GM21723 (cell line): Measurements from ENCODE around the gene OR4C3.
"Not testable (repeated sequence)": the region's sequence is repeated elsewhere in the genome, so short reads cannot be mapped to it uniquely, and the experiment has no call there.

ENCODE experiments used
- ATAC-seq: cut with Tn5 transposase; IDR thresholded peaks from one replicate; pipeline ENCODE4 v1.9.1; 2021; ENCODE audit warnings: mild to moderate bottlenecking, moderate library complexity; ENCODE audit not compliant: unreplicated experiment

The OR4C3 gene

GRCh38 chr11:48324620-48325019, at the start of gene OR4C3:
Gene OR4C3, plus strand, starts transcription at chr11:48324920. Its CDS starts 102 bp downstream, at chr11:48325022.
- not testable (repeated sequence) for ATAC-seq

DNA sequence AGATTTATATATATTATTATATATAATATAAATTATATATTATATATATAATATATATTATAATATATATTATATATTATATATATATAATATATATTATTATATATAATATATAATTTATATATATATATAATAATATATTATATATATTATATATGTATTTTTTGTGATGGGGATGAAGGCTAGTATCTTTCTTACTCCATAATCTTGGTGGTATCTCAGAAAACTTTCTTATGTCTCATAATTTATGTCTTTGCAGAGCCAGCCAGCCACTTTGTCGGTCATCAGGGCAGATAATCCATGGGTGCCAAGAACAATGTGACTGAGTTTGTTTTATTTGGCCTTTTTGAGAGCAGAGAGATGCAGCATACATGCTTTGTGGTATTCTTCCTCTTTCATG, 18.8 kb upstream of the OR4C3 start, which contains the start of gene OR4S1:
Gene OR4S1, plus strand, starts transcription at position 301 of the 400 bp plus-strand sequence. Its CDS starts 0 bp downstream, at position 301.
- no peak for ATAC-seq

- peak; percentile 89 for ATAC-seq
Observed at GRCh38 chr11:48307760-48308386, 16.8 kb upstream of the OR4C3 start.

- ATAC-seq = not testable (repeated sequence)
Observed at GRCh38 chr11:48313590-48313989, 11.1 kb upstream of the OR4C3 start.

DNA sequence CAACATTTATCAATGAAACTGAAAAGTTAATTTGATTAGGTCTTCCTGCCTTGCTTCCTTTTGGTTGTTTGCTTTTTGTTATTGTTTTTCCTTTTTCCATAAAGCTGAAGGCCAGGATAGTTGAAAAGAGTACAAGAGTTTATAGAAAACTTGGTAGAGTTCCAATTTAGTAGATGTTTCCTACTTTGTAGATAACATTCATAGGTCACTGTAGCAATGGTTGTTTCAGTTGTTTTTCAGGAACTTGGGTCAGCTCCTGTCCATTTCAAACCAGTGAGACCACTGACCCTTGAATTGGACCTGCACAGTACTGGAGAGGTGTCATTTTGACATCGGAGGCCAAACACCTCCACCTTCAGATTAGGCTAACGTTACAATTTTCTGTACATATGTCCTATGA, 4.9 kb upstream of the OR4C3 start:
- ATAC-seq = not testable (repeated sequence)

DNA sequence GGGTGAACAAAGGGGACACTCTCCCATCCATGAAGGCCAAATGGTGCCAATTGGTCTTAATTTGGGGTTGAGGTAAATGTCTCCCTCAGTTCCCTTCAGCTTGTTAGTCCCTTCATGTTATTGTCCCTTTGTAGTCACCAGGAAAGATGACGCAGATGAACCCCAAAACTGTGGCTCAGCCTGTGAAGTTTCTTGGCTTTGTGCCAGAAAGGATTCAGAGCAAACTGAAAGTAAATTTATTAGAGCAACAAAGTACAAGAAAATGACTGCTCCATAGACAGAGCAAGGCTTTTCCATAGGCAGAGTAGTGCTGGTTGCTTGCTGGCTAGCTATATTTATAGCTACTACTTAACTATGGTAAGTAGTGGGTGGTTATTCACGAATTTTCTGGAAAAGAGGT, 16.7 kb downstream of the OR4C3 start:
- ATAC-seq = no peak

DNA sequence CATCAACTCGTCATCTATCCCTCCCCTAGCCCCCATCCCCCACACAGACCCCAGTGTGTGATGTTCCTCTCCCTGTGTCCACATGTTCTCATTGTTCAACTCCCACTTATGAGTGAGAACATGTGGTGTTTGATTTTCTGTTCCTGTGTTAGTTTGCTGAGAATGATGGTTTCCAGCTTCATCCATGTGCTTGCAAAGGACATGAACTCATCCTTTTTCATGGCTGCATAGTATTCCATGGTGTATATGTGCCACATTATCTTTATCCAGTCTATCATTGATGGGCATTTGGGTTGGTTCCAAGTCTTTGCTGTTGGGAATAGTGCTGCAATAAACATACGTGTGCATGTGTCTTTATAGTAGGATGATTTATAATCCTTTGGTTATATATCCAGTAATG, 17.8 kb downstream of the OR4C3 start:
- not testable (repeated sequence) for ATAC-seq

DNA sequence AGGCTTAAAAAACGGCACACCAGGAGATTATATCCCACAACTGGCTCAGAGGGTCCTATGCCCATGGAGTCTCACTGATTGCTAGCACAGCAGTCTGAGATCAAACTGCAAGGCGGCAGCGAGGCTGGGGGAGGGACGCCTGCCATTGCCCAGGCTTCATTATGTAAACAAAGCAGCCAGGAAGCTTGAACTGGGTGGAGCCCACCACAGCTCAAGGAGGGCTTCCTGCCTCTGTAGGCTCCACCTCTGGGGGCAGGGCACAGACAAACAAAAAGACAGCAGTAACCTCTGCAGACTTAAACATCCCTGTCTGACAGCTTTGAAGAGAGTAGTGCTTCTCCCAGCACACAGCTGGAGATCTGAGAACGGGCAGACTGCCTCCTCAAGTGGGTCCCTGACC, 21.6 kb downstream of the OR4C3 start:
- ATAC-seq = not testable (repeated sequence)

- no peak for ATAC-seq
Observed at GRCh38 chr11:48354013-48354412, 29.3 kb downstream of the OR4C3 start.

- no peak for ATAC-seq
Observed at GRCh38 chr11:48354677-48355076, 30.0 kb downstream of the OR4C3 start.

GRCh38 chr11:48361289-48361688, 36.6 kb downstream of the OR4C3 start:
- not testable (repeated sequence) for ATAC-seq

GRCh38 chr11:48366365-48366764, 41.6 kb downstream of the OR4C3 start, which contains the start of gene OR4C5:
Gene OR4C5, minus strand, starts transcription at chr11:48366465. Its CDS starts 0 bp downstream, at chr11:48366465.
- no peak for ATAC-seq
